ENCODE measurements around the gene SPA17.

The SPA17 gene

GRCh38 chr11:124672536-124673215 lies 1.0 kb upstream of the SPA17 start:
- H3K4me3 ChIP-seq (ENCODE audit: low read length) = peak overlapping the region; percentile 78
- DNase-seq (ENCODE audit: low read depth) = no peak
- TF ChIP-seq CTCF (conservative IDR thresholded peaks at IDR 0.05; ENCODE audit: low read depth, low read length) = no peak

GRCh38 chr11:124674168-124674517 lies 439 bp downstream of the SPA17 start:
- H3K4me3 ChIP-seq (ENCODE audit: low read length) = peak overlapping the region; percentile 78

GRCh38 chr11:124674571-124674970 lies 867 bp downstream of the SPA17 start:
- H3K4me3 ChIP-seq (ENCODE audit: low read length) = peak overlapping the region; percentile 78
- TF ChIP-seq CTCF (conservative IDR thresholded peaks at IDR 0.05; ENCODE audit: low read depth, low read length) = no peak
- DNase-seq (ENCODE audit: low read depth) = no peak

More at GRCh38 chr11:124674168-124674517, 439 bp downstream of the SPA17 start:
- TF ChIP-seq CTCF (conservative IDR thresholded peaks at IDR 0.05; ENCODE audit: low read depth, low read length) = no peak
- no peak for DNase-seq (ENCODE audit: low read depth)

GRCh38 chr11:124676386-124676785 lies 2.7 kb downstream of the SPA17 start:
- H3K4me3 ChIP-seq (ENCODE audit: low read length) = no peak overlapping the region
- no peak for TF ChIP-seq CTCF (conservative IDR thresholded peaks at IDR 0.05; ENCODE audit: low read depth, low read length)
- DNase-seq (ENCODE audit: low read depth) = no peak

DNA sequence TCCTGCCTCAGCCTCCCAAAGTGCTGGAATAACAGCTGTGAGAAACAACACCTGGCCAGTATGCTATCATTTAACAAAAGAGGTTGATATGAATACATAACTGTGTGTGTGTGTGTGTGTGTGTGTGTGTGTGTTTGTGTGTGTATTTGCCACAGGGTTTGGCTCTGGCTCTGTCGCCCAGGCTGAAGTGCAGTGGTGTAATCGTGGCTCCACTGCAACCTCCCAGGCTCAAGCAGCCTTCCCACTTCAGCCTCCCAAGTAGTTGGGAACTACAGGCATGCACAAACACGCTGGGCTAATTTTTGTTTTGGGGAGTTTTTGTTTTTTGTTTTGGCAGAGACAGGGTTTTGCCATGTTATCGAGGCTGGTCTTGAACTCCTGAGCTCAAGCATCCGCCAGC lies 4.7 kb downstream of the SPA17 start:
- DNase-seq (ENCODE audit: low read depth) = no peak
- TF ChIP-seq CTCF (conservative IDR thresholded peaks at IDR 0.05; ENCODE audit: low read depth, low read length) = no peak
- H3K4me3 ChIP-seq (ENCODE audit: low read length) = no peak overlapping the region

GRCh38 chr11:124681421-124681820 lies 7.7 kb downstream of the SPA17 start:
- no peak for DNase-seq (ENCODE audit: low read depth)
- H3K4me3 ChIP-seq (ENCODE audit: low read length) = no peak overlapping the region
- TF ChIP-seq CTCF (conservative IDR thresholded peaks at IDR 0.05; ENCODE audit: low read depth, low read length) = no peak

DNA sequence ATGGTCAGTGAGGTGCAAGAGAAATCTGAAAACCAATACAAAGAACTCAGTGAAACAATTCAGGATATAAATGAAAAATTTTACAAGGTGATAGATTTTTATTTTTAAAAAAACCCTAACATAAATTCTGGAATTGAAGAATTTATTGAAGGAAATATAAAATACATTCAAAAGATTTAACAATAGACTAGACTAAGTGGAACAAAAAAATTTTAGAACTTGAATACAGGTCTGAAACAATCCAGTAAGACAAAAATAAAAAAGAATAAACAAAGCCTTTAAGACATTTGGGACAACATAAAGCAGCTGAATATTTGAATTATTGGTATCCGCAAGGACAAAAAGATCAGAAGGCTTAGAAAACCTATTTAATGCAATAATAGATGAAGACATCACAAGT lies 8.7 kb downstream of the SPA17 start:
- H3K4me3 ChIP-seq (ENCODE audit: low read length) = no peak overlapping the region

More for the DNA sequence above, 8.7 kb downstream of the SPA17 start:
- DNase-seq (ENCODE audit: low read depth) = no peak
- TF ChIP-seq CTCF (conservative IDR thresholded peaks at IDR 0.05; ENCODE audit: low read depth, low read length) = no peak

All from retinal pigment epithelial cell (primary cell).